ENCODE results near the gene NMUR1.

The NMUR1 gene

GRCh38 chr2:231531466-231531865 lies 1.2 kb upstream of the NMUR1 start:
- H3K4me3 ChIP-seq (ENCODE audit: low read depth, low read length) = no peak overlapping the region
- POLR2A ChIA-PET = interaction anchor here (1.8 kb wide), 1 partner anchor 67 kb away, joined by 8 read pairs; the partner anchor contains the start of gene NCL
- no peaks in the 10 kb centered on the region for H3K4me1 ChIP-seq (ENCODE audit: control insufficient read depth, insufficient read depth, low read length)
- CTCF ChIA-PET = interaction anchor here (1.0 to 2.1 kb wide), 2 partner anchors 15 to 71 kb away, joined by 3 to 5 read pairs; no protein-coding TSS in a partner anchor
- H3K36me3 ChIP-seq (ENCODE audit: control insufficient read depth in 2 of 2, insufficient read depth in 1 of 2, low read length in 2 of 2) = no peaks in the 10 kb centered on the region
- TF ChIP-seq ZNF449 (tag by site-specific recombination; IDR thresholded peaks at IDR 0.05) = no peak
- no peak overlapping the region for H3K27ac ChIP-seq (ENCODE audit: extremely low read depth, low read depth, low read length)
- H3K9me3 ChIP-seq (ENCODE audit: control insufficient read depth, insufficient read depth, low read depth, low read length) = no peaks in the 10 kb centered on the region

- CTCF ChIA-PET = interaction anchor here (0.6 to 3.1 kb wide), 6 partner anchors 10 to 73 kb away, joined by 3 to 14 read pairs (median 3); no protein-coding TSS in a partner anchor
- no peak for TF ChIP-seq KLF9 (tag by site-specific recombination; IDR thresholded peaks at IDR 0.05; ENCODE audit: low read depth)
- TF ChIP-seq ZNF24 (tag by site-specific recombination; IDR thresholded peaks at IDR 0.05) = no peak
- TF ChIP-seq ZNF426 (tag by site-specific recombination; IDR thresholded peaks at IDR 0.05) = no peak
- no peak for TF ChIP-seq KLF17 (tag by site-specific recombination; IDR thresholded peaks at IDR 0.05)
- no peak for TF ChIP-seq KLF8 (tag by site-specific recombination; IDR thresholded peaks at IDR 0.05)
- no peak for TF ChIP-seq GLIS1 (tag by site-specific recombination; IDR thresholded peaks at IDR 0.05)
- TF ChIP-seq ZNF239 (tag by site-specific recombination; IDR thresholded peaks at IDR 0.05) = no peak
- no peak for TF ChIP-seq ZNF335 (tag by site-specific recombination; conservative IDR thresholded peaks at IDR 0.05)
- no peak for TF ChIP-seq SP2 (tag by site-specific recombination; IDR thresholded peaks at IDR 0.05)
- TF ChIP-seq ZNF23 (tag by site-specific recombination; IDR thresholded peaks at IDR 0.05; ENCODE audit: borderline replicate concordance) = no peak
- TF ChIP-seq ZSCAN5A (tag by site-specific recombination; IDR thresholded peaks at IDR 0.05) = no peak
- TF ChIP-seq HOXA7 (CRISPR knock-in tag; IDR thresholded peaks at IDR 0.05; ENCODE audit: borderline replicate concordance) = no peak
- no peak for TF ChIP-seq SP3 (tag by site-specific recombination; IDR thresholded peaks at IDR 0.05)
- no peak for TF ChIP-seq ZNF354C (tag by site-specific recombination; IDR thresholded peaks at IDR 0.05; ENCODE audit: borderline replicate concordance, low read depth)
- POLR2A ChIA-PET = no interaction called here
These were observed 1.6 kb downstream of the NMUR1 start for GRCh38 chr2:231528636-231529030.

GRCh38 chr2:231527955-231528635 lies 2.1 kb downstream of the NMUR1 start:
- Histone ChIP-seq H3K9me3 (ENCODE audit: control insufficient read depth, insufficient read depth, low read depth, low read length) (no peaks in the 10 kb centered on the region), H3K4me1 (ENCODE audit: control insufficient read depth, insufficient read depth, low read length) (no peaks in the 10 kb centered on the region), H3K36me3 (ENCODE audit: control insufficient read depth in 2 of 2, insufficient read depth in 1 of 2, low read length in 2 of 2) (no peaks in the 10 kb centered on the region), H3K27ac (ENCODE audit: extremely low read depth, low read depth, low read length) (no peak overlapping the region), H3K4me3 (ENCODE audit: low read depth, low read length) (no peak overlapping the region)
- POLR2A ChIA-PET = no interaction called here
- CTCF ChIA-PET = interaction anchor here (0.6 to 3.1 kb wide), 5 partner anchors 10 to 73 kb away, joined by 3 to 14 read pairs (median 3); no protein-coding TSS in a partner anchor
- TF ChIP-seq ZNF157 (tag by site-specific recombination; IDR thresholded peaks at IDR 0.05) (no peak), ZSCAN30 (tag by site-specific recombination; IDR thresholded peaks at IDR 0.05) (no peak), ZNF148 (tag by site-specific recombination; IDR thresholded peaks at IDR 0.05; ENCODE audit: borderline replicate concordance) (no peak), ZNF677 (tag by site-specific recombination; IDR thresholded peaks at IDR 0.05) (no peak), ZFP3 (tag by site-specific recombination; IDR thresholded peaks at IDR 0.05; ENCODE audit: low read depth) (no peak), SALL2 (tag by site-specific recombination; IDR thresholded peaks at IDR 0.05; ENCODE audit: borderline replicate concordance) (no peak), ZNF670 (tag by site-specific recombination; IDR thresholded peaks at IDR 0.05; ENCODE audit: low read depth) (no peak), ZNF561 (tag by site-specific recombination; IDR thresholded peaks at IDR 0.05; ENCODE audit: borderline replicate concordance) (no peak), HOXD13 (CRISPR knock-in tag; IDR thresholded peaks at IDR 0.05; ENCODE audit: borderline replicate concordance) (no peak), ZNF76 (tag by site-specific recombination; IDR thresholded peaks at IDR 0.05; ENCODE audit: borderline replicate concordance, low read depth) (no peak)

More at GRCh38 chr2:231528636-231529030, 1.6 kb downstream of the NMUR1 start:
- Histone ChIP-seq H3K27ac (ENCODE audit: extremely low read depth, low read depth, low read length) (no peak overlapping the region), H3K4me1 (ENCODE audit: control insufficient read depth, insufficient read depth, low read length) (no peaks in the 10 kb centered on the region), H3K4me3 (ENCODE audit: low read depth, low read length) (no peak overlapping the region), H3K36me3 (ENCODE audit: control insufficient read depth in 2 of 2, insufficient read depth in 1 of 2, low read length in 2 of 2) (no peaks in the 10 kb centered on the region), H3K9me3 (ENCODE audit: control insufficient read depth, insufficient read depth, low read depth, low read length) (no peaks in the 10 kb centered on the region)
